Mononuclear cell (primary cell): ENCODE data around the gene CEBPG. TPM values are rescaled to one million over a fixed set of nuclear protein-coding genes. Genes with fewer than 3 reads are reported as not detected.

Source experiments
- H3K27me3 ChIP-seq: 2 replicates; pipeline ENCODE4 v1.6.0; 2011; ENCODE audit warnings: low read length, control low read depth; ENCODE audit not compliant: insufficient read depth
- H3K4me1 ChIP-seq: 2 replicates; pipeline ENCODE4 v1.5.1; 2011; ENCODE audit warnings: mild to moderate bottlenecking, low read length, control low read depth; ENCODE audit not compliant: insufficient read depth
- H3K4me3 ChIP-seq: 2 replicates; pipeline ENCODE4 v1.5.1; 2011; ENCODE audit warnings: mild to moderate bottlenecking, low read length, moderate library complexity
- H3K9me3 ChIP-seq: 2 replicates; pipeline ENCODE4 v1.5.1; 2011; ENCODE audit warnings: low read depth, mild to moderate bottlenecking, control low read depth, low read length
- total RNA-seq: library from RNA; depleted of rRNA; stranded (reverse); fragments of >200 nt; gene quantifications from one replicate; pipeline ENCODE4 v1.2.3, GENCODE V29; 2012

The CEBPG gene
- total RNA-seq, 1 donor: 25.3 TPM

DNA sequence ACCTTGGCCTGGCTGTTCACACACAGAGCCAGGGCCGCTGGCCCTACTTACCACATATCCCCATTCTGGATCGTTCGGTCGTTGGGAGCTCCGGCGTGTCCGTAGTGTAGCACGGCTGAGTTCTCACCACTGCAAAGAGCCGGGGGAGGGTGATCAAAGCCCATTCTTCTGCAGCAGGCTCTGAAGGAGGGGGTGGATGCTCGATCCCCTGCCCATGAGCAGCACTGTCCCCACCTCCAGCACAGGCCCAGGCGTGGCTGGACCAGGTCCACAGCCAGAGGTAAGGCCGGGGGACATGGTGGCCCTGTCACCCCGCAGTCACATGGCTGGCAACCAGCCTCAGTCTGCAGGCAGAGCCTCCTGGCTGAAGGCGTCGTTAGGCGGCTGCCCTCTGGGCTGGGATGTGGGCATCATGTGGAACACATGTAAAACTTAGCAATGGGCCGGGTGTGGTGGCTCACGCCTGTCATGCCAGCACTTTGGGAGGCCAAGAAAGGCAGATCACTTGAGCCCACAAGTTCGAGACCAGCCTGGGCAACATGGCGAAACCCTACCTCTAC, 38.2 kb downstream of the CEBPG start:
- Histone ChIP-seq H3K9me3 (no peaks in the 10 kb centered on the region), H3K4me1 (peaks cover 14% of the 10 kb centered on the region), H3K4me3 (no peak overlapping the region), H3K27me3 (no peaks in the 10 kb centered on the region)

DNA sequence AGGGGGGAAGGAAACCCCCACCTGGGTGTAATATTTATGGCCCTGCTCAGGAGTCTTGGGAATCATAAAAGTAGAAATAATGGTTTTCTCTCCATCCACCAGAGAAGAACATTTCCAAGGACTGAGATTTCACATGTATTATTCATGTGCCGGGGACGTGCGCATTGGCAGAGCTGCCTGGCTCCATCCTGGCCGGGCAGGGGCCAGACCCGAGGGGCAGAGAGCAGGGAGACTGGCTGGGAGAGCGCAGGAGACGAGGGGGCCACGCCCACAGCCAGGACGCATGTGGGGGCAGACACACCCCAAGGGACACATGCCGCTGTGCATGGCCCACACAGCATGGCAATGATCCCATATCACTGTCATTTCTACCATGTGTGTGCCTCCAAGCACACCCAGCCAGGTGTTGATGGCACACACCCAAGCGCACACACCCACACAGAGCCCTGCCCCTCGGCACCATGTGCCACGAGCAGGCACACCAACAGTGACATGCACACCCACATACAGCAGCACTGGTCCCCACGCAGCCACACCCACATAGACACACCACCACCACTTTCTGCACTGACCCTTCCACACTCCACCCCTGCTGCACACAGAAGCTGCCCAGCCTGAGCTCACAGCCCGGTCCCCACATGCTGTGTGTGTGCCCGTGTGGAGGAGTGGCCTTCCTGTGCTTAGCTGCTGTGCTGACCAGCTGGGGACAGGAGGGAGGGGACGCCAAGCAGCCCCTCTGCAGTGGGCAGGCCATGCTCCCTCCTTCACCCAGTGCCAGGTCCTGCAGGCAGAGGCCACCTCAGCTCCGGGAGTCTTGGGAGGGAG, 39.3 kb downstream of the CEBPG start:
- H3K4me3 ChIP-seq: no peak overlapping the region
- H3K27me3 ChIP-seq: no peaks in the 10 kb centered on the region
- no peaks in the 10 kb centered on the region for H3K9me3 ChIP-seq
- H3K4me1 ChIP-seq: peaks cover 6% of the 10 kb centered on the region

DNA sequence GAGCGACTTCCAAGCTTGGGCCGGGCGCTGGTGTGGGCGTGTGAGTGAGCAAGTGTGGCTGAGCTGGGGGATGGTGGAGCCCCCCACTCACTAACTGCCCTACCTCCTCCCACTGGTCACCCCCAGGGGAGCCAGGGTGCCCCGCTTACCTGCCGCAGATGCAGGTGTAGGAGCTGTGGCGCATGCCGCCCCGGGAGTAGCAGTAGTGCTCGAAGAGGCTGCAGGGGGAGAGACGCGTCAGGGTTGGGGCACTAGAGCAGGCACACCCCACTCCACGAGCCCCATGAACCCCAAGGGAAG, 39.9 kb downstream of the CEBPG start:
- Histone ChIP-seq H3K4me3 (no peak overlapping the region), H3K27me3 (no peaks in the 10 kb centered on the region), H3K4me1 (peaks cover 6% of the 10 kb centered on the region), H3K9me3 (no peaks in the 10 kb centered on the region)

DNA sequence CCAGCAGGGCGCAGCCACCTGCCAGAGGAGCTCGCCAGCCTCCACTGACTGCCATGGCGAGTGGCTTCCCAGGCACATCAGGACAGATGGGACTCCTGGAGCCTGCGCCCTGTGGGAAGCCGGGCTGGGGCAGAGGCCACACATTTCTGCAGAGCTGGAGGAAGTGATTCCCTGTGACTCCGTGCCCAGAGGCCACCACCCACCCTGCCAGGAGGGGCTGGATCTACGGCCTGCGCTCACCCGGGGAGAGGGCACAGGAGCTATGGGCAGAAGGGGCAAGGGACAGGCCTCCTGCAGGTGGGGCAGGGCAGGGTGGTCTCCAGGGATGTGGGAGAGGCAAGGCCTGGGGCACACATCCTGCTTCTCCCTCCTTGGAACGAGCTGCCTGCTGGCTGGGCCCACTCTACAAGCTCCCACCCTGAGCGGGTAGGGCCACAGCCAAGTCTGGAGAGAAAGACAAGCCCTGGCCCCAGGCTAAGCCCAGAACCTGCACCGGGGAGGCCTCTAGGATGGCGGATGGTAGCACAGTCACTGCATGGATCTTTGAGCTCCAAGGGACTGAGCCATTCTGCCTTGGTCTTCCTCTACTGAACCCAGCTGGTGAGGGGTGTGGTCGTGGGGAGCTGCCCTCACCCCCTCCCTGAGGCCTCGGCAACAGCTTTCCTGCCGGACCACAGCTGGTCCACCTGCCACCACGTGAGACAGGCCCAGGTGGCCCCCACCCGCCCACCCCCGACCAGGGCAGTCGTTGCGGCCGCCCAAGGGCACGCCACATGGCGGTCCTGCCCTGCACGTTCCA, 40.6 kb downstream of the CEBPG start:
- Histone ChIP-seq H3K27me3 (no peaks in the 10 kb centered on the region), H3K4me1 (peaks cover 6% of the 10 kb centered on the region), H3K9me3 (no peaks in the 10 kb centered on the region), H3K4me3 (no peak overlapping the region)

DNA sequence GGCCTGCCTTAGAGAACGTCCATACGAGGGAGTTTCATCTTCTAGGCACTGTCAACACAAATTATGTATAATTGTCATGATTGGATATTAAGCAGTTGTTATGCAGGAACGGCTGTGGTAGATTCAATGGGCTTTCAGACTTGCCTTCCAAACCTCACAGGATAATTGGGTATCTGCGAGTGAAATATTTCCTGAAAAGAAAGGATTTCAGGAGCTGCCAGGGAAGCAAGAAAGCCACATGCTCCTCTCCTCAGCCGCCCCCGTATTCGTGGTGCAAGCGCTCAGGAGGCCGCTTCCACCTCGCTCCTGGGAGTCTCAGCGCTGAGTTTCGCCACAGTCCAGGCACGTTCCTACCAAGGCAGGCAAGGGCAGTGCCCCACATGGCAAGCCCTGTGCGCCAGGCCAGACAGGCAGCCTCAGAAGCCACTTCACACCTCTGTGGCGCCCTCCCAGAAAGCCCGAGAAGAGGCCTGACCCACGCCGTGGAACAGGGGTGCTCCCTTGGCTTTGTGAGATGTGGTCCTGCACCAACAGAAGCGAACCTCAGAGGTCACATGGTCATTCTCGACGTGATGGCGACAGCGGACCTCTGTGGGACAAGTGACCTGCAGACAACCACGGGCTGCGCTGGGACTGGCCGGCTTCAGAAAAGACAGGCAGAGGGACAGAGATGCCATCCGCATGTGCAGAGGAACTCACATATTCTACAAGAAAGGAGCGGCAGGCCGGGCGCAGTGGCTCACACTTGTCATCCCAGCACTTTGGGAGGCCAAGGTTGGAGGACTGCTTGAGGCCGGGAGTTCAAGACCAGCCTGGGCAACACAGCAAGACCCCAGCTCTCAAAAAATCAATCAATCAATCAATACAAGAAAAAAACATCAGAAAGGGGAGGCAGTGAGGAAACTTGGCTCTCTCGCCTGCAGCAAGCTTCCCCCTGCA, 41.4 kb downstream of the CEBPG start:
- Histone ChIP-seq H3K27me3 (no peaks in the 10 kb centered on the region), H3K4me3 (no peak overlapping the region), H3K9me3 (no peaks in the 10 kb centered on the region), H3K4me1 (peaks cover 6% of the 10 kb centered on the region)

DNA sequence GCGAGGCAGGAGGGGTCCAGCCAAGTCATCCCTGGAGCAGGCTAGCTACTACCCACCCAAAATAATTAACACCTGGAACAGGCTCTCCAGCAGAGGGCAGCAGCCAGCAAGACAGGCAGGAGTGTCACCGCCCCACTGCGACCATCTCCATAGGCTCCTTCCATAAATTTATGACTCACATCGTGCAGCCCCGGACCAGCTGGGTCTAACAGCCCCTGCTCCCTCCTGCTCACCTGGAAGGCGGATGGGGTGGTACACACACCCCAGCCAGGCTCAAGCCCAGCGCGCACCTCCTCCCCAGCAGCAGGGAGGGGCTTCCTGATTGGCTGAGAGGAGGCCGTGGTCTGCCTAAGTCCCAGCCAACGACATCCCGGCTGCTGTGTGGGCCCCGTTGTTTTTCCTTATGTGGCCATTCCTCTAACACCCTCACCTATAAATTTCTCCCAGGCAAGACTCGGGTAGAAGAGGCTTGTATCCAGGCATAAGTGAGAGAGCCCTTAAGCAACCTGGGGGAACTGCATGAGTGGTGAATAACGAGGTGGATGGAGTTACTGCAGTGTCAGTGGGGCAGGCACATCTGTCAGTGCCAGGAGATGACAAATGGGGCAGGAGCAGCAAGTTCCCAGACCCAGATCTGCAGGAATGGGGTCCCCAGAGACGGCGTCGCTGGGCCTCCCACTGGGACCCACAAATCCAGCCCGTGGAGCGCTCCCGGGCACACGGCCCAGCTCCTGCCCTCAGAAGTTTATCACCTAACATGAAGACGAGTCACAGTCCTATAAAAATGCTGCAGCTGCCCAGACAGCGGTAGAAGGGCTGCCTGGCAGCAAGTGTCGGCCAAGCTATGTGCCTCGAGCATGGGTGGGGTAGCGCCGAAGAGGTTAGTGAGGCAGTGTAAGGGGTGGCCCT, 43.1 kb downstream of the CEBPG start:
- Histone ChIP-seq H3K4me3 (no peak overlapping the region), H3K4me1 (peaks cover 6% of the 10 kb centered on the region), H3K9me3 (no peaks in the 10 kb centered on the region), H3K27me3 (no peaks in the 10 kb centered on the region)

DNA sequence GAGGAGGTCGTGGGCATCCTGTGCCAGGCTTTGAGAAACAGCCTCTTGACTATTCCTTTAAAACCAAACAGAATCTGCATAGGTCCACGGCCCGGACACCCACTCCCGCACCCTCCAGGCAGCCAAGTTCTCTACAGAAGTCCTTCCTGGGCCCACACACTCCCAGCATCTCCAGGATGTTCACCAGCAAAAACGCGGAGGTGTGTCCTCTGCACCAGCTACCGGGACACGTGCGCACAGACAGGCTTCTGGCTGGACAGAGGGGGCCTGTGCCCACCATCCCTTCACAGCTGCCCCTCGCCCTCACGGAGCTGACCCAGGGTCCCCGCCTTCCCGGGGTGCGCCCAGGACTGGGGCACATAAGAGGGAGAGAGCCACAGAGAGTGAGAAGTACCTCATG, 44.2 kb downstream of the CEBPG start:
- no peaks in the 10 kb centered on the region for H3K27me3 ChIP-seq
- no peak overlapping the region for H3K4me3 ChIP-seq
- peaks cover 6% of the 10 kb centered on the region for H3K4me1 ChIP-seq
- no peaks in the 10 kb centered on the region for H3K9me3 ChIP-seq

DNA sequence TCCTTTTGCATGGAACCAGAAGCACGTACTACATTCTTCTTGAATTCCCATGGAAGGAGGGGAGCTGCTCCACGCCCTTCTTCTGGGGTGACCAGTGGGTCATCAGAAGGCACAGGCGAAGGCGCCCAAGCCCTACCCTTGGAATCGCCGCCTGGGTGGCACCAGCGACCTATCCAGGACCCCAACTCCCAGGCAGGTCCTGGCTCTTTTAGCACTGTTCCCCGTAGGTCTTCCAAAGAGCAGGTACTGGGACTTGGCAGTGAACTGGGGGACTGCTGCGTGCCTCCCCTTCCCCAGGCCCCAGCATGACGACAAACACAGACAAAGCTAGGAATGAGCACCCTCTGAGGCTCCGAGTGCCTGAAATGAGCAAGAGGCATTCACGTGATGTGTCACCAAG, 45.0 kb downstream of the CEBPG start:
- Histone ChIP-seq H3K4me1 (peaks cover 6% of the 10 kb centered on the region), H3K27me3 (no peaks in the 10 kb centered on the region), H3K4me3 (no peak overlapping the region), H3K9me3 (no peaks in the 10 kb centered on the region)

DNA sequence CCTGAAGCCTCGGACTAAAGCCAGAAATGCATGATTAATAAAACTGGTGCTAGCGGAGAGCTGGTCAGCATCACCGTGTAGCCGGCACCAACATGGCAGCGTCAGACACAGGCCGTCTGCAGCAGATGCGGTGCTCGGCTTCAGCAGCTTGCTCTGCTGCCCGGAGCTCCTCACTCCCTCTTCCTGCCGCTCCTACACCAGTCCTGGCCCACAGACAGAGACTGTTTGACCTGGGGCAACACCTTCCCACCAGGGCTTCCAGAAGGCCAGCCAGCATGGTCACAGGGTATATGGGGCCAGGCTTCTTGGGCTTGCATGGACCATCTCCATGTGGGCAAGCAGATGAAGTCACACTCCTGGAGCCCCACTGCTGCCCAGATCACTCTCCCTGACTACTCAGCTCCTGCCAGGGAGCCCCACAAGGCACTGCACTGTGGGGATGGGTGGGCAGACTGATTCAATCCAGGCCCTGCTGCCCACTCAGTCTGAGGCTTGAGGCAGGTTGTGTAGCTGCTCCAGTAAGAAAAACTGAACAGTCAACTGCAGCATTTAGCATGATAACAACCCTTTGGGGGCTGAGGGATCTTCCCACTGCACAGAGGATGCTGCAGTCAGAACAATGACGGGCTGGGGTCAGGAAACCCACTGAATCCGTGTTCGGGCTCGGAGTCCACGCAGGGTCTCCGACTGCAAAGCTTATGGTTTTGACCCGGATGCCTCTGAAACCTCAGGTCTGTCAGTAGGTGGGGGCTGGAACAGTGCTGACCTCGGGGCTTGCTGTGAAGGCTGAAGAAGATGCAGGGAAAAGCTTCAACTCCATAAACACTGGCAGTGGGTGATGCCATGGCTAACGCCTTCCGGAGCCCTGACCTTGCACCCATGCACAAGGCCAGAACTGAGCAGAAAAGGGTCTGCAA, 45.6 kb downstream of the CEBPG start:
- H3K4me3 ChIP-seq: no peak overlapping the region
- peaks cover 6% of the 10 kb centered on the region for H3K4me1 ChIP-seq
- H3K27me3 ChIP-seq: no peaks in the 10 kb centered on the region
- no peaks in the 10 kb centered on the region for H3K9me3 ChIP-seq

DNA sequence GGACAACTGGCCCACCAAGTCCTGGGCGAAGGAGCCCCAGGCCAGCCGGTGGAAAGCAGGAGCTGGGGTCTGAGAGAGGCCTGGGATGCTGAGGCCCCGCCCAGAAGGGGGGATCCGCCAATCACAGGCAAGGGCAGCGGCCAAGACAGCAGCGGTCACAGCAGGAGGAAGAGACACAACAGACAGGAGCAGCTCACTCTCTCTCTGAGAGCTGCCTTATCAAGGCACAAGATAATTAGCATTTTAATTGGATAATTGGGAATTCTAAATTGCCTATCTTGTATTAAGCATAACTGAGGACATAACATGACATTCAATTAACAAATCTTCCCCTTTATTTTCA, 46.2 kb downstream of the CEBPG start:
- H3K4me3 ChIP-seq: no peak overlapping the region
- no peaks in the 10 kb centered on the region for H3K9me3 ChIP-seq

DNA sequence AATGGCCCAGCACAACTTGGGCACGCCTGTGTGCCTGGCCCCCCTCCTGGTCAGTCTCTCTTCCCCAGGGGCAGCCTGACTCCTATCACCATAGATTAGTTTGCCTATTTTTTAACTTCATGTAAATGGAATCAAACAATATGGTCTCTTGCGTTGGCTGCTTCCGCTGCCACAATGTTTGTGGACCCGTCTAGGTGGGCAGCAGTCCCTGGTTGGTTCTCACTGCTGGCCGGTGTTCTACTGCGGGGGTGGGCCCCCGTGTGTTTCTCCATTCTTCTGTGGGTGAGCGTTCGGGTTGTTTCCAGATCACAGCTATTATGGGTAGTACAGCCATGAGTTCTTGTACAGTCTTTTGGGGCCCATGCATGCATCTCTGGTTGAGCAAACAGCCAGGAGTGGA, 47.3 kb downstream of the CEBPG start:
- H3K4me3 ChIP-seq: no peak overlapping the region
- peaks cover 6% of the 10 kb centered on the region for H3K4me1 ChIP-seq
- H3K9me3 ChIP-seq: no peaks in the 10 kb centered on the region
- no peaks in the 10 kb centered on the region for H3K27me3 ChIP-seq

More for the DNA sequence above, 46.2 kb downstream of the CEBPG start:
- Histone ChIP-seq H3K4me1 (peaks cover 6% of the 10 kb centered on the region), H3K27me3 (no peaks in the 10 kb centered on the region)

DNA sequence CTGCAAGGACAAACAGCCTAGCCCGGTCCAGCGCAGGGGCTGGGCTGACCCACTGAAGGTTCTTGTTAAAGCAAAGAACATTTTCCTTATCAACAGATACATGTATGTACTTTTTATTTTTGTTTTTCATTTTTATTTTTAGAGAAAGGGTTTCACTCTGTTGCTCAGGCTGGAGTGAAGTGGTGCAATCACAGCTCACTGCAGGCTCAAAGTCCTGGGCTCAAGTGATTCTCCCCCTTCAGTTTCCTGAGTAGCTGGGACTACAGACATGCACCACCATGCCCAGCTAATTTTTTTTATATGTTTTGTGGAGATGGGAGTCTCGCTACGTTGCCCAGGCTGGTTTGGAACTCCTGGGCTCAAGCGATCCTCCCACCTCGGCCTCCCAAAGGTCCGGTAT, 47.9 kb downstream of the CEBPG start:
- H3K4me3 ChIP-seq: no peak overlapping the region
- H3K9me3 ChIP-seq: no peaks in the 10 kb centered on the region
- peaks cover 2% of the 10 kb centered on the region for H3K4me1 ChIP-seq
- no peaks in the 10 kb centered on the region for H3K27me3 ChIP-seq
